Endometrium (tissue), 2 donors: ENCODE measurements around the gene NOX5.

Source experiments
- FAIRE-seq: peaks from 2 replicates; lab custom pipeline; 2012; peaks lifted over from hg19 to GRCh38; lab: Jason Lieb, UNC
- donor health status: control.
- donor health status: control.

Gene NOX5

GRCh38 chr15:69025320-69025719 is 10.8 kb downstream of the NOX5 start:
- no peak for FAIRE-seq

GRCh38 chr15:69026355-69026754 is 11.9 kb downstream of the NOX5 start:
- FAIRE-seq = no peak

GRCh38 chr15:69027976-69028518 is 13.6 kb downstream of the NOX5 start:
- FAIRE-seq = no peak

- FAIRE-seq = no peak
These were observed 16.8 kb downstream of the NOX5 start for GRCh38 chr15:69031013-69032001.

- FAIRE-seq = no peak
These were observed 17.5 kb downstream of the NOX5 start for GRCh38 chr15:69032031-69032430.

- FAIRE-seq = no peak
These were observed 18.3 kb downstream of the NOX5 start for GRCh38 chr15:69032703-69033373.

GRCh38 chr15:69034352-69034751 is 19.9 kb downstream of the NOX5 start:
- no peak for FAIRE-seq

GRCh38 chr15:69035205-69035917 is 20.9 kb downstream of the NOX5 start:
- FAIRE-seq = no peak

- no peak for FAIRE-seq
These were observed 21.4 kb downstream of the NOX5 start for GRCh38 chr15:69035918-69036258.

GRCh38 chr15:69036826-69037225 is 22.3 kb downstream of the NOX5 start:
- FAIRE-seq = no peak

- no peak for FAIRE-seq
These were observed 23.0 kb downstream of the NOX5 start for GRCh38 chr15:69037482-69037881.

- no peak for FAIRE-seq
These were observed 23.5 kb downstream of the NOX5 start for GRCh38 chr15:69037977-69038376.

GRCh38 chr15:69038508-69038907 is 24.0 kb downstream of the NOX5 start:
- no peak for FAIRE-seq

GRCh38 chr15:69039516-69040225 is 25.2 kb downstream of the NOX5 start:
- no peak for FAIRE-seq

- no peak for FAIRE-seq
These were observed 28.0 kb downstream of the NOX5 start for GRCh38 chr15:69042531-69042930.

GRCh38 chr15:69045802-69046201 is 31.3 kb downstream of the NOX5 start:
- FAIRE-seq = no peak

GRCh38 chr15:69046781-69047180 is 32.3 kb downstream of the NOX5 start:
- no peak for FAIRE-seq

GRCh38 chr15:69049976-69050375 is 35.5 kb downstream of the NOX5 start:
- no peak for FAIRE-seq

GRCh38 chr15:69055251-69055650 is 40.8 kb downstream of the NOX5 start:
- no peak for FAIRE-seq

GRCh38 chr15:69056365-69056764 is 41.9 kb downstream of the NOX5 start:
- no peak for FAIRE-seq

GRCh38 chr15:69058830-69059556 is 44.5 kb downstream of the NOX5 start:
- FAIRE-seq = no peak
